Forelimb muscle (tissue), 1 donor: ENCODE measurements around the gene MAP7. TPM values are rescaled to one million over a fixed set of nuclear protein-coding genes. Genes with fewer than 3 reads are reported as not detected.
"Not testable (repeated sequence)": the region's sequence is repeated elsewhere in the genome, so short reads cannot be mapped to it uniquely, and the experiment has no call there.

Experiments
- DNase-seq: peaks from one replicate; pipeline ENCODE4 v3.0.0-alpha.2; 2013; ENCODE audit warnings: low read depth
- polyA plus RNA-seq: library from polyadenylated mRNA; unstranded; fragments of 120-200 nt; gene quantifications from one replicate; pipeline ENCODE4 v1.2.1, GENCODE V29; 2013; ENCODE audit not compliant: insufficient read length

MAP7 gene
- polyA plus RNA-seq, 1 donor: 0.28 TPM

GRCh38 chr6:136424901-136425300 lies 125.3 kb downstream of the MAP7 start:
- no peak for DNase-seq

GRCh38 chr6:136424450-136424849 lies 125.8 kb downstream of the MAP7 start:
- DNase-seq: no peak

- DNase-seq: no peak
These were observed 128.6 kb downstream of the MAP7 start for GRCh38 chr6:136421537-136422158.

GRCh38 chr6:136420853-136421252 lies 129.4 kb downstream of the MAP7 start:
- no peak for DNase-seq

GRCh38 chr6:136415351-136416007 lies 134.7 kb downstream of the MAP7 start:
- no peak for DNase-seq

- no peak for DNase-seq
These were observed 137.8 kb downstream of the MAP7 start for GRCh38 chr6:136412410-136412809.

GRCh38 chr6:136411453-136412354 lies 138.5 kb downstream of the MAP7 start:
- no peak for DNase-seq

- no peak for DNase-seq
These were observed 139.2 kb downstream of the MAP7 start for GRCh38 chr6:136411025-136411325.

GRCh38 chr6:136410201-136411024 lies 139.8 kb downstream of the MAP7 start:
- DNase-seq: no peak

GRCh38 chr6:136409597-136409996 lies 140.6 kb downstream of the MAP7 start:
- no peak for DNase-seq

- no peak for DNase-seq
These were observed 142.0 kb downstream of the MAP7 start for GRCh38 chr6:136408204-136408603.

GRCh38 chr6:136405420-136406029 lies 144.7 kb downstream of the MAP7 start:
- DNase-seq: no peak

GRCh38 chr6:136404627-136405419 lies 145.4 kb downstream of the MAP7 start:
- no peak for DNase-seq

- no peak for DNase-seq
These were observed 146.2 kb downstream of the MAP7 start for GRCh38 chr6:136404007-136404406.

GRCh38 chr6:136403110-136403980 lies 146.9 kb downstream of the MAP7 start:
- no peak for DNase-seq

GRCh38 chr6:136401749-136402148 lies 148.5 kb downstream of the MAP7 start:
- DNase-seq: no peak

- DNase-seq: not testable (repeated sequence)
These were observed 149.0 kb downstream of the MAP7 start for GRCh38 chr6:136401236-136401635.

- DNase-seq: no peak
These were observed 151.8 kb downstream of the MAP7 start for GRCh38 chr6:136398453-136398852.

- no peak for DNase-seq
These were observed 153.3 kb downstream of the MAP7 start for GRCh38 chr6:136396908-136397307.

- not testable (repeated sequence) for DNase-seq
These were observed 159.3 kb downstream of the MAP7 start for GRCh38 chr6:136390959-136391358.
